Vagina (tissue), 2 donors: ENCODE measurements around the gene PRKCB. TPM values are rescaled to one million over a fixed set of nuclear protein-coding genes. Genes with fewer than 3 reads are reported as not detected.

Experiments used
- DNase-seq, 2 donors: peaks; one replicate each; pipeline ENCODE4 v3.0.0-alpha.2; 2017; ENCODE audit errors: extremely low spot score in 2 of 2
- H3K27ac ChIP-seq: fragments of 200-600 bp; sonication (generic); one replicate; pipeline ENCODE4 v1.5.1; 2019
- H3K27me3 ChIP-seq: fragments of 200-600 bp; sonication (generic); one replicate; pipeline ENCODE4 v1.5.1; 2019
- H3K36me3 ChIP-seq, 2 donors: fragments of 200-600 bp; sonication (generic); one replicate each; pipeline ENCODE4 v1.5.1; 2017 to 2019
- H3K4me1 ChIP-seq: fragments of 200-600 bp; sonication (generic); one replicate; pipeline ENCODE4 v1.5.1; 2019
- H3K4me3 ChIP-seq, 2 donors: fragments of 200-600 bp; sonication (generic); 1 replicate in 1 of 2; 2 replicates in 1 of 2; pipeline ENCODE4 v1.5.1; 2016 to 2019
- H3K9me3 ChIP-seq: fragments of 200-600 bp; sonication (generic); one replicate; pipeline ENCODE4 v1.5.1; 2019
- POLR2A ChIP-seq, 2 donors: fragments of 450-650 bp; IDR thresholded peaks; one replicate each; pipeline ENCODE4 v1.6.1; 2017; ENCODE audit warnings: antibody characterized with exemption in 2 of 2, mild to moderate bottlenecking in 2 of 2, moderate library complexity in 2 of 2
- POLR2AphosphoS5 ChIP-seq, 2 donors: sonication (generic); formaldehyde crosslinking; IDR thresholded peaks; one replicate each; pipeline ENCODE4 v1.9.0; 2017; ENCODE audit warnings: antibody characterized with exemption in 2 of 2, mild to moderate bottlenecking in 2 of 2, low read depth in 1 of 2; ENCODE audit not compliant: insufficient read depth in 1 of 2
- intact Hi-C: fragments of 100-400 bp; cut with DNase I; formaldehyde crosslinking; loops from one replicate; pipeline ENCODE4 v1.15.1; 2023
- total RNA-seq: library from RNA; depleted of rRNA; stranded (reverse); fragments of >200 nt; gene quantifications from one replicate; pipeline ENCODE4 v1.2.3, GENCODE V29; 2016
- TF ChIP-seq, protein P1 (sequence below), 3 experiments: fragments of 450-650 bp in 2 of 3; fragments of 200-600 bp in 1 of 3; sonication (generic) in 1 of 3; IDR thresholded peaks; one replicate each; pipeline ENCODE4 v1.5.1; 2017 to 2019; ENCODE audit warnings: antibody characterized with exemption in 3 of 3, mild to moderate bottlenecking in 2 of 3, moderate library complexity in 2 of 3

PRKCB gene
- total RNA-seq, 1 donor from 2014 or later = 9.1 TPM

DNA sequence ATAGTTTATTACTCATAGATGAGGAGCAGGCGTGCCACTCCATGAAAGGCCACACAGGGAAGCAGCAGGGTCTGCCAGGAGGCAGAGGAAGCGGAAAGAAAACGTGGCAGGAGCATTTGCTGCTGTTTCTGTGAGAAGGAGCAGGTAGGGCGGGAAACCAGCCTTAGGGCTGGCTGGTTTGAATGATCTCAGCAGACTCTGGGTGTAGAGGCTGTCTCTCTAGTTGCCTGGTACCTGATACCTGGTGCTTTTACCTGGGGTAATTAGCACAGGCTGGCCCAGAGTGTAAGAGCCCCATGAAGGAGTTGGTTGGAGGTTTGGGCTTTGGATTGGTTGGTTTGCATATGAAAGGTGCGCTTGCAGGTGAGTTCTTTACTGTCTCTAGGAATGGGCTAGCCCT, 215.3 kb downstream of the PRKCB start:
- Histone ChIP-seq H3K9me3 (no peaks in the 10 kb centered on the region), H3K27me3 (no peaks in the 10 kb centered on the region), H3K36me3 (no peaks in the 10 kb centered on the region), H3K4me1 (no peaks in the 10 kb centered on the region), H3K27ac (no peak overlapping the region), H3K4me3 (no peak overlapping the region)
- TF ChIP-seq POLR2A (IDR thresholded peaks at IDR 0.05) (no peak), POLR2AphosphoS5 (IDR thresholded peaks at IDR 0.05; ENCODE audit: insufficient read depth in 1 of 2, low read depth in 1 of 2) (no peak)
- TF ChIP-seq, protein P1, sequence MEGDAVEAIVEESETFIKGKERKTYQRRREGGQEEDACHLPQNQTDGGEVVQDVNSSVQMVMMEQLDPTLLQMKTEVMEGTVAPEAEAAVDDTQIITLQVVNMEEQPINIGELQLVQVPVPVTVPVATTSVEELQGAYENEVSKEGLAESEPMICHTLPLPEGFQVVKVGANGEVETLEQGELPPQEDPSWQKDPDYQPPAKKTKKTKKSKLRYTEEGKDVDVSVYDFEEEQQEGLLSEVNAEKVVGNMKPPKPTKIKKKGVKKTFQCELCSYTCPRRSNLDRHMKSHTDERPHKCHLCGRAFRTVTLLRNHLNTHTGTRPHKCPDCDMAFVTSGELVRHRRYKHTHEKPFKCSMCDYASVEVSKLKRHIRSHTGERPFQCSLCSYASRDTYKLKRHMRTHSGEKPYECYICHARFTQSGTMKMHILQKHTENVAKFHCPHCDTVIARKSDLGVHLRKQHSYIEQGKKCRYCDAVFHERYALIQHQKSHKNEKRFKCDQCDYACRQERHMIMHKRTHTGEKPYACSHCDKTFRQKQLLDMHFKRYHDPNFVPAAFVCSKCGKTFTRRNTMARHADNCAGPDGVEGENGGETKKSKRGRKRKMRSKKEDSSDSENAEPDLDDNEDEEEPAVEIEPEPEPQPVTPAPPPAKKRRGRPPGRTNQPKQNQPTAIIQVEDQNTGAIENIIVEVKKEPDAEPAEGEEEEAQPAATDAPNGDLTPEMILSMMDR (IDR thresholded peaks at IDR 0.05) = no peak
- DNase-seq = no peak
- intact Hi-C loops = no loop called here

DNA sequence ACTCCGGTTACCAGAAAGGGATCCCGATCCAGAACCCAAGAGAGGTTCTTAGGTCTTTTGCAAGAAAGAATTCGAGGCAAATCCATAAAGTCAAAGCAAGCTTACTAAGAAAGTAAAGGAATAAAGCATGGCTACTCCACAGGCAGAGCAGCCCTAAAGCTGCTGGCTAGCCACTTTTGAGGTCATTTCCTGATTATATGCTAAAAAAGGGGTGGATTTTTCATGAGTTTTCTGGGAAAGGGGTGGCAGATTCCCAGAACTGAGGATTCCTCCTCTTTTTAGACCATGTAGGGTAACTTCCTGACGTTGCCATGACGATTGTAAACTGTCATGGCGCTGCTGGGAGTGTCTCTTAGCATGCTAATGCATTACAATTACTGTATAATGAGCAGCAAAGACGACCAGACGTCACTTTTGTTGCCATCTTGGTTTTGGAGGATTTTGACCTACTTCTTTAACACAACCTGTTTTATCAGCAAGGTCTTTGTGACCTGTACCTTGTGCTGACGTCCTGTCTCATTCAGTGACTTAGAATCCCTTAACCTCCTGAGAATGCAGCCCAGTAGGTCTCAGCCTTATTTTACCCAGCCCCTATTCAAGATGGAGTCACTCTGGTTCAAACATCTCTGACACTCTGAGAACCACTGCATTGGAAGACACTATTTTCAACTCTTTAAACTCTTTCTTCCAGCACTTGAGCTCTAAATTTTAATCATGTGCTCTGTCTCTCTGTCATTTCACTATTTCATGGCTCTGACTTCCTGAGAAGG, 216.7 kb downstream of the PRKCB start:
- Histone ChIP-seq H3K27me3 (no peaks in the 10 kb centered on the region), H3K4me1 (no peaks in the 10 kb centered on the region), H3K36me3 (no peaks in the 10 kb centered on the region), H3K4me3 (no peak overlapping the region), H3K9me3 (no peaks in the 10 kb centered on the region), H3K27ac (no peak overlapping the region)
- DNase-seq = no peak
- TF ChIP-seq POLR2A (IDR thresholded peaks at IDR 0.05) = no peak
- TF ChIP-seq, protein P1 (IDR thresholded peaks at IDR 0.05) = no peak
- no peak for TF ChIP-seq POLR2AphosphoS5 (IDR thresholded peaks at IDR 0.05; ENCODE audit: insufficient read depth in 1 of 2, low read depth in 1 of 2)
- intact Hi-C loops = no loop called here

DNA sequence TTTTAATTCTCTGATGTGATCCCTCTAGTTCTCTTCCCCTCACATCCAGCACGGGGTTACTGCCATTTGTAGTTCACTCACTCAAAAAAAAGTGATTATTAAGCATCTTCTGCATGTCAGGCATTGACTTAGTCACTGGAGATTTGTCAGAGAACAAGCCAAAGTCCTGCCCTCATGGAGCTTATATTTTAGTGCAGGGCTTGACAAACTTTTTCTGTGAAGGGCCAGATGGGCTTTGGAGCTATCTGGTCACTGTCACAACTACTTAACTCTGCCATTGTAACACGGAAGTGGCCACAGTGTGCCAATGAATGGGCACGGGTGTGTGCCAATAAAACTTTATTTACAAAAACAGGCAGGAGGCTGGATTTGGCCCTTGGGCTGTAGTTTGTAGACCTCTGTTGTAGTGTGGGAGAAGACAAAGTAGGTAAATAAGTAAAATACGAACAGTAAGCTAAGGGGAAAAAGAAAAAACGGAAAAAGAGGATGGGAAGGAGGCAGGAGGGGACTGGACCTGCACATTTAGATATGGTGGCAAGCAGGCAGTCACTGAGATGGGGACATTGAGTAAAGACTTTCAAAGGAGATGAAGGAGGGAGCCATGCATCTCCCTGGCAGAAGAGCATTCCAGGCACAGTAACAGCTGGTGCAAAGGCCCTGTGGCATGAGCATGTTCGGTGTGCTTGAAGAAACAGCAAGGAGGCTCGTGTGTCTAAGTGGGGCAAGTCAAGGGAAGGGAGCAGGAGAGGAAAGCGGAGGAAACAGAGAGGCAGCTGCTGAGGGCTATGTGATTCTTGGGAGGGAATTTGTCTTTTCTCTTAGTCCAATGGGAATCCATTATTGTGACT, 217.5 kb downstream of the PRKCB start:
- TF ChIP-seq POLR2AphosphoS5 (IDR thresholded peaks at IDR 0.05; ENCODE audit: insufficient read depth in 1 of 2, low read depth in 1 of 2) = no peak
- no peak for TF ChIP-seq POLR2A (IDR thresholded peaks at IDR 0.05)
- TF ChIP-seq, protein P1 (IDR thresholded peaks at IDR 0.05) = no peak
- Histone ChIP-seq H3K4me1 (no peaks in the 10 kb centered on the region), H3K27ac (no peak overlapping the region), H3K9me3 (no peaks in the 10 kb centered on the region), H3K27me3 (no peaks in the 10 kb centered on the region), H3K4me3 (no peak overlapping the region), H3K36me3 (no peaks in the 10 kb centered on the region)
- no peak for DNase-seq
- intact Hi-C loops = no loop called here

DNA sequence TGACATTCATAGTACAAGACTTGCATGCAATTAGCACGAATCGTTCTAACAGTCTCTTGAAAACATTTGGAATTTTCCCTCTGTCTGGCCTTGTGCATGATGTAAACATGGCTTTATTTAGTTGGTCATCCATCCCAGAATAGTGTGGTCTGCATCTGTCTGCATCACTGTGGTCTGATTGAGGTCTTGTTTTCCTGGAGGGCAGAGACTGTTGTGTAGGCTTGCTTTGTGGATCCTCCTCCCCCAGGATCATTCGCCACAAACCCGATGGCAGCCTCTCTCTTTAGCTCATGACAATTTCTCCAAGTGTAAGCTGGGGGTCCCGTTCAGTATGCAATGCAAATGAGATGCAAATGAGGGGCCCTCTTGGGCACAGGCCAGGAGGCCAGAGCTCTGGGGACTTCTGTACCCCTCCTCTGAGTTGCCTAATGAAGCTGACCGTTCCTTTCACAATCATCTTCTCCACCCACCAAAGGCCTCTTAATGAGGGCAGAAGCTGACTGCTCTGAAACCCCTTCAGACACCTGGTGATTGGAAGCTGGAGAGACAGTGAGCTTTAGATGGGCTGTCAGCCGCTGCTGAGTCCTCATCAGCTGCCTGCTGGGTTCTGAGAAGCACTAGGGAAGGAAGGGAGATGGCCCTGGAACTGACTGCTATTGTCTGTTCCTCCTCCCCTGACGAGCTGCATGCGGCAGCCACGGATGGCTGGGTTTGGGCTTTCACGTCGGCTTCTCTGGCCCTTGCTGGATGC, 219.1 kb downstream of the PRKCB start:
- no peak for DNase-seq
- no peaks in the 10 kb centered on the region for H3K27me3 ChIP-seq
- no peak overlapping the region for H3K27ac ChIP-seq
- no peak for TF ChIP-seq POLR2AphosphoS5 (IDR thresholded peaks at IDR 0.05; ENCODE audit: insufficient read depth in 1 of 2, low read depth in 1 of 2)
- TF ChIP-seq POLR2A (IDR thresholded peaks at IDR 0.05) = no peak
- TF ChIP-seq, protein P1 (IDR thresholded peaks at IDR 0.05) = no peak
- no peaks in the 10 kb centered on the region for H3K4me1 ChIP-seq
- H3K9me3 ChIP-seq = no peaks in the 10 kb centered on the region
- no peak overlapping the region for H3K4me3 ChIP-seq
- intact Hi-C loops = no loop called here
- no peaks in the 10 kb centered on the region for H3K36me3 ChIP-seq
